ENCODE data around the gene ATP8B4.

The ATP8B4 gene

GRCh38 chr15:49847423-49848281, 271.4 kb downstream of the ATP8B4 start:
- no peak for DNase-seq

GRCh38 chr15:49844390-49844789, 274.6 kb downstream of the ATP8B4 start:
- no peak for DNase-seq

- no peak for DNase-seq
Measured at GRCh38 chr15:49843725-49844124, 275.3 kb downstream of the ATP8B4 start.

- DNase-seq, result no peak
Measured at GRCh38 chr15:49842031-49842730, 276.9 kb downstream of the ATP8B4 start.

- no peak for DNase-seq
Measured at GRCh38 chr15:49832511-49832910, 286.5 kb downstream of the ATP8B4 start.

GRCh38 chr15:49831206-49831965, 287.6 kb downstream of the ATP8B4 start:
- DNase-seq, result no peak

- DNase-seq, result no peak
Measured at GRCh38 chr15:49830391-49830790, 288.6 kb downstream of the ATP8B4 start.

- no peak for DNase-seq
Measured at GRCh38 chr15:49827311-49827710, 291.7 kb downstream of the ATP8B4 start.

GRCh38 chr15:49826640-49827234, 292.3 kb downstream of the ATP8B4 start:
- no peak for DNase-seq

GRCh38 chr15:49824775-49825099, 294.3 kb downstream of the ATP8B4 start:
- DNase-seq, result no peak

- no peak for DNase-seq
Measured at GRCh38 chr15:49823987-49824774, 294.9 kb downstream of the ATP8B4 start.

- DNase-seq, result no peak
Measured at GRCh38 chr15:49817100-49817499, 301.9 kb downstream of the ATP8B4 start.

- DNase-seq, result no peak
Measured at GRCh38 chr15:49815950-49816349, 303.1 kb downstream of the ATP8B4 start.

- no peak for DNase-seq
Measured at GRCh38 chr15:49815526-49815925, 303.5 kb downstream of the ATP8B4 start.

GRCh38 chr15:49814709-49815108, 304.3 kb downstream of the ATP8B4 start:
- DNase-seq, result no peak

GRCh38 chr15:49813625-49814024, 305.4 kb downstream of the ATP8B4 start:
- no peak for DNase-seq

GRCh38 chr15:49810720-49811119, 308.3 kb downstream of the ATP8B4 start:
- no peak for DNase-seq

- no peak for DNase-seq
Measured at GRCh38 chr15:49809894-49810609, 309.0 kb downstream of the ATP8B4 start.

- DNase-seq, result no peak
Measured at GRCh38 chr15:49808341-49808740, 310.7 kb downstream of the ATP8B4 start.

Measured in NCI-H146 (cell line).